Fibroblast of lung (primary cell): ENCODE data around the gene RAI1.

ENCODE experiments used
- CTCF ChIP-seq, 2 donors: IDR thresholded peaks in 1 of 2; conservative IDR thresholded peaks in 1 of 2; 1 replicate in 1 of 2; 2 replicates in 1 of 2; pipeline ENCODE4 v1.5.1; 2011 to 2012; ENCODE audit warnings: low read length in 2 of 2, control low read depth in 1 of 2, inconsistent platforms in 1 of 2, low read depth in 1 of 2, mild to moderate bottlenecking in 1 of 2
- EZH2 ChIP-seq: IDR thresholded peaks from 2 replicates; pipeline ENCODE4 v1.5.1; 2012; ENCODE audit warnings: low read length, control low read depth, mild to moderate bottlenecking; ENCODE audit errors: missing control alignments

GRCh38 chr17:17736205-17737183, 55.2 kb downstream of the RAI1 start:
- TF ChIP-seq CTCF (conservative IDR thresholded peaks at IDR 0.05 in 1 of 2, IDR thresholded peaks at IDR 0.05 in 1 of 2; ENCODE audit: low read depth in 1 of 2, low read length in 2 of 2) (no peak), EZH2 (no peak)
